ENCODE data around the gene C6orf132.

GRCh38 chr6:42152024-42152423, 9.6 kb upstream of the C6orf132 start:
- TF ChIP-seq CTCF (conservative IDR thresholded peaks at IDR 0.05; ENCODE audit: low read depth, low read length) = no peak
- no peak for TF ChIP-seq POLR2A (IDR thresholded peaks at IDR 0.05; ENCODE audit: low read depth, low read length)

All from IMR-90 (cell line).